ENCODE data around the gene ATXN2L. TPM values are rescaled to one million over a fixed set of nuclear protein-coding genes. Genes with fewer than 3 reads are reported as not detected.
A peak's percentile ranks its signal among the peaks of the same experiment; 100 is the strongest.

The ATXN2L gene
- total RNA-seq, 1 donor from 2014 or later = 21.4 TPM

DNA sequence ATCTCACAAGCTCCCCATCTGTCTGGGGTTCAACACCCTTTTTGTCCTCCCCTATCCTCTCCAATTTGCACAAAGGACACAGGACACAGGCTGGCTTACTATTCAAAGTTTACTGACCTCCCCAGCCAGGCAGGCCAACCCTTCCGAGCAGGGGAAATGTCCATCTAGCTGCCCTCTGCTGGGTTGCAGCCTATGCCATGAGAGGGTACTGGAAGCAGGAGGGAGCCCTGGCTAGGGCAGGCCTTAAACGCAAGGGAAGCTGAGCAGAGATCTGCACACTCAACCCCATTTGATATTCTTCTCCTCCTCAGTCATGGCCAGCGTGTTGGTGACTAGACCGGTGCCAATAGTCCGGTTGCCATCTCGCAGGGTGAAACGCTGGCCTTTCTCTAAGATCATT lies 19.9 kb downstream of the ATXN2L start:
- no peak overlapping the region for H3K27ac Mint-ChIP-seq
- peaks cover 17% of the 10 kb centered on the region for H3K4me1 Mint-ChIP-seq
- H3K9ac ChIP-seq = no peak overlapping the region
- no peak overlapping the region for H3K4me2 ChIP-seq
- no peak overlapping the region for H2AFZ ChIP-seq (replicated peaks)
- no peak for DNase-seq (ENCODE audit: low spot score)
- no peaks in the 10 kb centered on the region for H3K4me1 ChIP-seq
- peaks cover 58% of the 10 kb centered on the region for H3F3A ChIP-seq (ENCODE audit: low read depth)
- peak overlapping the region; percentile 55 for H3K4me3 Mint-ChIP-seq
- H3K36me3 ChIP-seq = no peaks in the 10 kb centered on the region
- H3K27me3 Mint-ChIP-seq (ENCODE audit: insufficient read depth, low read depth) = peaks cover 7% of the 10 kb centered on the region
- no peak overlapping the region for H3K27ac ChIP-seq
- peaks cover 28% of the 10 kb centered on the region for H3K79me2 ChIP-seq (ENCODE audit: low read depth)
- H3K4me3 ChIP-seq = no peak overlapping the region
- no peaks in the 10 kb centered on the region for H3K9me3 Mint-ChIP-seq
- no peaks in the 10 kb centered on the region for H3K9me3 ChIP-seq (ENCODE audit: low read depth)
- H3K27me3 ChIP-seq = no peaks in the 10 kb centered on the region
- peaks cover 6% of the 10 kb centered on the region for H4K20me1 ChIP-seq (ENCODE audit: low read depth)
- TF ChIP-seq EZH2phosphoT487 (IDR thresholded peaks at IDR 0.05) = no peak
- no peak for TF ChIP-seq CTCF (IDR thresholded peaks at IDR 0.05)
- H3K36me3 Mint-ChIP-seq = peaks cover 24% of the 10 kb centered on the region

GRCh38 chr16:28843766-28844165 lies 21.0 kb downstream of the ATXN2L start:
- Histone ChIP-seq H2AFZ (replicated peaks) (no peak overlapping the region), H3K9ac (no peak overlapping the region), H3K4me2 (no peak overlapping the region), H3F3A (ENCODE audit: low read depth) (peaks cover 47% of the 10 kb centered on the region), H3K27me3 (no peaks in the 10 kb centered on the region), H3K9me3 (ENCODE audit: low read depth) (no peaks in the 10 kb centered on the region), H3K4me1 (no peaks in the 10 kb centered on the region), H3K27ac (no peak overlapping the region), H3K79me2 (ENCODE audit: low read depth) (peaks cover 28% of the 10 kb centered on the region), H4K20me1 (ENCODE audit: low read depth) (no peaks in the 10 kb centered on the region), H3K36me3 (no peaks in the 10 kb centered on the region), H3K4me3 (no peak overlapping the region)
- Mint-ChIP-seq H3K27me3 (ENCODE audit: insufficient read depth, low read depth) (peaks cover 6% of the 10 kb centered on the region), H3K4me1 (peaks cover 17% of the 10 kb centered on the region), H3K9me3 (no peaks in the 10 kb centered on the region), H3K4me3 (peak overlapping the region; percentile 94), H3K36me3 (peaks cover 16% of the 10 kb centered on the region), H3K27ac (no peak overlapping the region)
- DNase-seq (ENCODE audit: low spot score) = no peak
- TF ChIP-seq EZH2 (IDR thresholded peaks at IDR 0.05) = no peak

DNA sequence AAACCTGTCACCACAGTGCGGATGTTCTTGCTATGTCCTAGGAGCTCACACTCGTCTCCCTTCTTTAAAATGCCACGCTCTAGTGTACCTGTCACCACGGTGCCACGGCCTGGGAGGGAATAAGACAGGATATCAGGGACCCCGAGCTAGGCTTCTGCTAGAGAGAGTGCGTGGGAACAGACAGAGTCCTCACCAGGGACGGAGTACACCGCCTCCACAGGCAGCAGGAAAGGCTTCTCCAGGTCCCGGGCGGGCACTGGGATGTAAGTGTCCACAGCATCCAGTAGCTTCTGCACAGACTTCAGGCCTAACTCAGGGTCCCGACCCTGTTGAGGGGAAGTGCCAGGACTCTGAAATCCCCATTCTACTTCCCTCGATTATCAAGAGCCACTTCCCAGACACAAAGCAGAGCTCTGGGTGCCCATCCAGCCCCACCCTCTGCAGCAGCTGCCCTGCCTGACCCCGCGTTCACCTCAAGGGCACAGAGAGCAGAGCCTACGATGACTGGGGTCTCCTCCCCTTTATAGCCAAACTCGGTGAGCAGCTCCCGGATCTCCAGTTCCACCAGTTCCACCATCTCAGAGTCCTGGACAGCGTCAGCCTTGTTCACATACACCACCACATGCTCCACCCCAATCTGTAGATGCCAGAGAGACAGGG lies 21.6 kb downstream of the ATXN2L start:
- no peaks in the 10 kb centered on the region for H3K27me3 ChIP-seq
- H3K36me3 ChIP-seq = no peaks in the 10 kb centered on the region
- H3K27ac ChIP-seq = no peak overlapping the region
- peaks cover 17% of the 10 kb centered on the region for H3K4me1 Mint-ChIP-seq
- H4K20me1 ChIP-seq (ENCODE audit: low read depth) = no peaks in the 10 kb centered on the region
- no peak overlapping the region for H3K4me2 ChIP-seq
- H3K9me3 ChIP-seq (ENCODE audit: low read depth) = no peaks in the 10 kb centered on the region
- H3K36me3 Mint-ChIP-seq = peaks cover 15% of the 10 kb centered on the region
- no peak for DNase-seq (ENCODE audit: low spot score)
- H3K4me1 ChIP-seq = no peaks in the 10 kb centered on the region
- no peak overlapping the region for H2AFZ ChIP-seq (replicated peaks)
- no peak for TF ChIP-seq CTCF (IDR thresholded peaks at IDR 0.05)
- no peak for TF ChIP-seq EZH2 (IDR thresholded peaks at IDR 0.05)
- TF ChIP-seq EZH2phosphoT487 (IDR thresholded peaks at IDR 0.05) = no peak
- peak overlapping the region; percentile 94 for H3K4me3 Mint-ChIP-seq
- no peak overlapping the region for H3K4me3 ChIP-seq
- H3K9me3 Mint-ChIP-seq = no peaks in the 10 kb centered on the region
- H3K27ac Mint-ChIP-seq = no peak overlapping the region
- peaks cover 41% of the 10 kb centered on the region for H3F3A ChIP-seq (ENCODE audit: low read depth)
- H3K27me3 Mint-ChIP-seq (ENCODE audit: insufficient read depth, low read depth) = peaks cover 8% of the 10 kb centered on the region
- H3K9ac ChIP-seq = no peak overlapping the region
- peaks cover 28% of the 10 kb centered on the region for H3K79me2 ChIP-seq (ENCODE audit: low read depth)

DNA sequence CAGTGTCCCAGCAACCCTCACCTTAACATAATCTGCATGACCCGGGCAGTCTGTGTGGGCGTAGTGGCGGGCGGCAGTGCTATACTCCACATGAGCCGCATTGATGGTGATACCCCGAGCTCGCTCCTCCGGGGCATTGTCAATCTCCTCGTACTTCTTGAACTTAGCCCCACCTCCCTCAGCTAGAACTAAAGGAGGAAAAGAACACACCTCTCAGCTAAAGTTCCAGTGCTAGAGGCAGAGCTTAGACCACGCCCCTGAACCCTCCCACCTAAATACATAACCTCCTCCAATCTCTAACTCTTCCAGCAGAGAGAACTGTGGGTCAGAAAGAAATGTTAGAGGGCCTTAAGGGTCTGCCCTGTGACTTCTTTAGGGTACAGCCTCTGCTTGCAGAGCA lies 22.5 kb downstream of the ATXN2L start:
- H3K9ac ChIP-seq = peak overlapping the region; percentile 82
- H3K36me3 ChIP-seq = no peaks in the 10 kb centered on the region
- H3K4me1 ChIP-seq = no peaks in the 10 kb centered on the region
- DNase-seq (ENCODE audit: low spot score) = peak; percentile 32
- peak overlapping the region; percentile 91 for H3K4me2 ChIP-seq
- H3K9me3 ChIP-seq (ENCODE audit: low read depth) = no peaks in the 10 kb centered on the region
- H2AFZ ChIP-seq (replicated peaks) = no peak overlapping the region
- H4K20me1 ChIP-seq (ENCODE audit: low read depth) = no peaks in the 10 kb centered on the region
- no peaks in the 10 kb centered on the region for H3K9me3 Mint-ChIP-seq
- H3K4me3 ChIP-seq = peak overlapping the region; percentile 75
- H3K36me3 Mint-ChIP-seq = peaks cover 15% of the 10 kb centered on the region
- peak overlapping the region; percentile 94 for H3K4me3 Mint-ChIP-seq
- H3K27ac ChIP-seq = no peak overlapping the region
- no peak overlapping the region for H3K27ac Mint-ChIP-seq
- no peaks in the 10 kb centered on the region for H3K27me3 ChIP-seq
- H3F3A ChIP-seq (ENCODE audit: low read depth) = peaks cover 38% of the 10 kb centered on the region
- H3K27me3 Mint-ChIP-seq (ENCODE audit: insufficient read depth, low read depth) = peaks cover 8% of the 10 kb centered on the region
- peaks cover 17% of the 10 kb centered on the region for H3K4me1 Mint-ChIP-seq
- peaks cover 28% of the 10 kb centered on the region for H3K79me2 ChIP-seq (ENCODE audit: low read depth)
- no peak for TF ChIP-seq EZH2 (IDR thresholded peaks at IDR 0.05)
- no peak for TF ChIP-seq EZH2phosphoT487 (IDR thresholded peaks at IDR 0.05)
- TF ChIP-seq CTCF (IDR thresholded peaks at IDR 0.05) = no peak

Measured in neural progenitor cell (in vitro differentiated cells).